MCF 10A (cell line): ENCODE results near the gene AJAP1. TPM values are rescaled to one million over a fixed set of nuclear protein-coding genes. Genes with fewer than 3 reads are reported as not detected.

Experiments
- BruUV-seq: library from RNA; stranded (reverse); fragments of 400-500 nt; replicated peaks from 2 replicates; lab custom pipeline; 2021; lab: Mats Ljungman, UMichigan
- CTCF ChIA-PET: fragments of 300-600 bp; sonication (Branson Sonifier 250); formaldehyde crosslinking; extraction: SDS; loops from one replicate; lab custom pipeline; 2021; ENCODE audit warnings: antibody characterized with exemption, inconsistent platforms; lab: Yijun Ruan, JAX
- POLR2A ChIA-PET: fragments of 300-600, 350-650 bp; sonication (Branson Sonifier 250); formaldehyde crosslinking; extraction: SDS; loops from one replicate; lab custom pipeline; 2020; ENCODE audit warnings: antibody characterized with exemption, inconsistent platforms; lab: Yijun Ruan, JAX
- DNase-seq: peaks from one replicate; pipeline ENCODE4 v3.0.0-alpha.2; 2018; ENCODE audit not compliant: unreplicated experiment
- H3K27ac Mint-ChIP-seq: one replicate; pipeline ENCODE4 v1.8.0; 2022; ENCODE audit warnings: mild to moderate bottlenecking, low read depth, mixed read lengths; ENCODE audit not compliant: unreplicated experiment
- H3K27me3 Mint-ChIP-seq: one replicate; pipeline ENCODE4 v1.8.0; 2022; ENCODE audit warnings: mixed read lengths; ENCODE audit not compliant: insufficient read depth, unreplicated experiment
- H3K36me3 Mint-ChIP-seq: one replicate; pipeline ENCODE4 v1.8.0; 2022; ENCODE audit warnings: mild to moderate bottlenecking, moderate library complexity, mixed read lengths; ENCODE audit not compliant: insufficient read depth, unreplicated experiment
- H3K4me1 Mint-ChIP-seq: one replicate; pipeline ENCODE4 v1.8.0; 2022; ENCODE audit warnings: mixed read lengths; ENCODE audit not compliant: insufficient read depth, unreplicated experiment
- H3K4me3 Mint-ChIP-seq: one replicate; pipeline ENCODE4 v1.8.0; 2022; ENCODE audit warnings: mild to moderate bottlenecking, moderate library complexity, mixed read lengths; ENCODE audit not compliant: unreplicated experiment
- H3K9me3 Mint-ChIP-seq: one replicate; pipeline ENCODE4 v1.8.0; 2022; ENCODE audit warnings: mixed read lengths; ENCODE audit not compliant: unreplicated experiment
- intact Hi-C: fragments of 100-400 bp; cut with micrococcal nuclease; formaldehyde crosslinking; loops from 2 replicates; pipeline ENCODE4 v1.14.1; 2022
- total RNA-seq: library from RNA; stranded (reverse); gene quantifications from 2 replicates; pipeline ENCODE4 v1.2.3, GENCODE V29; 2022
- TF ChIP-seq, protein P1 (sequence below): fragments of 200-600 bp; IDR thresholded peaks from one replicate; pipeline ENCODE4 v1.8.0; 2022; ENCODE audit warnings: antibody characterized with exemption, mild to moderate bottlenecking; ENCODE audit not compliant: unreplicated experiment

The AJAP1 gene
- total RNA-seq, 1 experiment from 2014 or later = not detected

- ChIA-PET POLR2A (no interaction called here), CTCF (no interaction called here)
- peaks cover 42% of the 10 kb centered on the region for H3K9me3 Mint-ChIP-seq
- TF ChIP-seq, protein P1, sequence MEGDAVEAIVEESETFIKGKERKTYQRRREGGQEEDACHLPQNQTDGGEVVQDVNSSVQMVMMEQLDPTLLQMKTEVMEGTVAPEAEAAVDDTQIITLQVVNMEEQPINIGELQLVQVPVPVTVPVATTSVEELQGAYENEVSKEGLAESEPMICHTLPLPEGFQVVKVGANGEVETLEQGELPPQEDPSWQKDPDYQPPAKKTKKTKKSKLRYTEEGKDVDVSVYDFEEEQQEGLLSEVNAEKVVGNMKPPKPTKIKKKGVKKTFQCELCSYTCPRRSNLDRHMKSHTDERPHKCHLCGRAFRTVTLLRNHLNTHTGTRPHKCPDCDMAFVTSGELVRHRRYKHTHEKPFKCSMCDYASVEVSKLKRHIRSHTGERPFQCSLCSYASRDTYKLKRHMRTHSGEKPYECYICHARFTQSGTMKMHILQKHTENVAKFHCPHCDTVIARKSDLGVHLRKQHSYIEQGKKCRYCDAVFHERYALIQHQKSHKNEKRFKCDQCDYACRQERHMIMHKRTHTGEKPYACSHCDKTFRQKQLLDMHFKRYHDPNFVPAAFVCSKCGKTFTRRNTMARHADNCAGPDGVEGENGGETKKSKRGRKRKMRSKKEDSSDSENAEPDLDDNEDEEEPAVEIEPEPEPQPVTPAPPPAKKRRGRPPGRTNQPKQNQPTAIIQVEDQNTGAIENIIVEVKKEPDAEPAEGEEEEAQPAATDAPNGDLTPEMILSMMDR = no peak
- BruUV-seq = no TSS peak
- no peaks in the 10 kb centered on the region for H3K27me3 Mint-ChIP-seq
- H3K36me3 Mint-ChIP-seq = no peaks in the 10 kb centered on the region
- no peak overlapping the region for H3K4me3 Mint-ChIP-seq
- no peaks in the 10 kb centered on the region for H3K4me1 Mint-ChIP-seq
- H3K27ac Mint-ChIP-seq = no peak overlapping the region
- peak; percentile 3 for DNase-seq
- intact Hi-C loops = no loop called here
Observed at GRCh38 chr1:4741876-4742423, 87.5 kb downstream of the AJAP1 start.

- H3K4me1 Mint-ChIP-seq = no peaks in the 10 kb centered on the region
- no peak overlapping the region for H3K4me3 Mint-ChIP-seq
- H3K27me3 Mint-ChIP-seq = no peaks in the 10 kb centered on the region
- no peak for DNase-seq
- CTCF ChIA-PET = interaction anchor here (0.6 kb wide), 1 partner anchor 422 kb away, joined by 3 read pairs; no protein-coding TSS in a partner anchor
- intact Hi-C loops = no loop called here
- POLR2A ChIA-PET = no interaction called here
- no TSS peak for BruUV-seq
- TF ChIP-seq, protein P1 = no peak
- no peaks in the 10 kb centered on the region for H3K36me3 Mint-ChIP-seq
- H3K27ac Mint-ChIP-seq = no peak overlapping the region
- H3K9me3 Mint-ChIP-seq = peaks cover 47% of the 10 kb centered on the region
Observed at GRCh38 chr1:4743978-4744750, 89.8 kb downstream of the AJAP1 start.

GRCh38 chr1:4745560-4745959, 91.2 kb downstream of the AJAP1 start:
- intact Hi-C loops = no loop called here
- TF ChIP-seq, protein P1 = no peak
- Mint-ChIP-seq H3K9me3 (peaks cover 41% of the 10 kb centered on the region), H3K4me1 (no peaks in the 10 kb centered on the region), H3K27me3 (no peaks in the 10 kb centered on the region), H3K27ac (no peak overlapping the region), H3K4me3 (no peak overlapping the region), H3K36me3 (no peaks in the 10 kb centered on the region)
- ChIA-PET CTCF (interaction anchor here (0.7 kb wide), 1 partner anchor 615 kb away, joined by 3 read pairs; no protein-coding TSS in a partner anchor), POLR2A (no interaction called here)
- BruUV-seq = no TSS peak
- DNase-seq = peak; percentile 33

DNA sequence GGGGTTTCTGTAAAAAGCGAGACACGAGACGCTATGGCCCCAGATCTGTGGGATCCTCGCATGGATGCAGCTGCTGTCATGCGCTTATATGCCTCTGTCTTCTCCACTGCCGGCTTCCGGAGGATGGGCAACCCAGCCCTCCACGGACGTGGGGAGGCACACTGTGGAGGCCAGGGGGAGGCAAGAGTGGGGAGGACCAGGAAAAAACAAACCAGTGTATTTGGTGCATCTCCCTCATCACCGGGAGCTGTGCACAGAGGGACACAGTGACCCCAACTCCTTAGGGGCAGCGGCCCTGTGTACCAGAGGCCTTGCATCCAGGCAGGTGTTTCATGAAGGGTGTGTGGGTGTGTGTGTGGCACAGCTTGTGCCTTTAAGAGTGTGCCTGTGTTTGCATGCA, 95.0 kb downstream of the AJAP1 start:
- no peak overlapping the region for H3K4me3 Mint-ChIP-seq
- intact Hi-C loops = no loop called here
- no peak overlapping the region for H3K27ac Mint-ChIP-seq

More for the DNA sequence above, 95.0 kb downstream of the AJAP1 start:
- no peak for DNase-seq
- TF ChIP-seq, protein P1 = no peak
- H3K9me3 Mint-ChIP-seq = peaks cover 40% of the 10 kb centered on the region
- no peaks in the 10 kb centered on the region for H3K4me1 Mint-ChIP-seq
- POLR2A ChIA-PET = no interaction called here
- CTCF ChIA-PET = no interaction called here
- no TSS peak for BruUV-seq
- H3K27me3 Mint-ChIP-seq = no peaks in the 10 kb centered on the region
- no peaks in the 10 kb centered on the region for H3K36me3 Mint-ChIP-seq
